HG03175 (cell line): ENCODE results near the gene DACT2.
"Not testable (repeated sequence)": the region's sequence is repeated elsewhere in the genome, so short reads cannot be mapped to it uniquely, and the experiment has no call there.

ENCODE experiments used
- ATAC-seq: cut with Tn5 transposase; IDR thresholded peaks from one replicate; pipeline ENCODE4 v1.9.1; 2021; ENCODE audit warnings: mild to moderate bottlenecking, moderate library complexity; ENCODE audit not compliant: unreplicated experiment

Gene DACT2

DNA sequence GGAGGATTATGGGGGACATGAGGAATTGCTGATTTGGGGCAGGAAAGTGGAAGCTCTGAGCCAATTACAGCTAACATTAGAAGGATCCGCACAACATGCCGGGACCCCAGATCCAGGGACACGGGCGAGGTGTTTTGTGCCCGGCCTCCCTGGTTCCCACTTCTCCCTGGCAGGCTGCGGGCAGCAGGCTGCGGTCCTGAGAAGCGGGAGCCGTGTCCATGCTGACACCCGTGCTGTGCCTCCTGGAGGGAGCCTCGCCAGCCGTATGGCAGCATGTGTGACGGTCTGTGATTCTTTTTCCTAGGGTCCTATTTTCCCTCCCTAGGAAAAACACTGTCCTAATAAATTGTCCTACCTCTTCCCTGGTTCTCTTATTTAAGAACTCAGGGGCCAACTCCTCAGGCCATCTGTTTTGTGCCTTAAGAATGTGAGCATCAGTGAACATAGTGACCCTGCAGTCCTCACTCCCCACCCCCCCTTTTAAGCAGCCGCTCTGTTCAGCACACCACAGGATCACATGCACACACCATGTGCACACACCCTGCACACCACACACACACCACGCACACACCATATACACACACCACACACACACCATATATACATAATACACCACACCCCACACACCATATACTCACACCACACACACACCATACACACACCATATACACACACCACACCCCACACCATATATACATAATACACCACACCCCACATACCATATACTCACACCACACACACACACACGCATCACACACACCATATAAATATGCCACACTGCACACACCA is 49.9 kb downstream of the DACT2 start:
- no peak for ATAC-seq

DNA sequence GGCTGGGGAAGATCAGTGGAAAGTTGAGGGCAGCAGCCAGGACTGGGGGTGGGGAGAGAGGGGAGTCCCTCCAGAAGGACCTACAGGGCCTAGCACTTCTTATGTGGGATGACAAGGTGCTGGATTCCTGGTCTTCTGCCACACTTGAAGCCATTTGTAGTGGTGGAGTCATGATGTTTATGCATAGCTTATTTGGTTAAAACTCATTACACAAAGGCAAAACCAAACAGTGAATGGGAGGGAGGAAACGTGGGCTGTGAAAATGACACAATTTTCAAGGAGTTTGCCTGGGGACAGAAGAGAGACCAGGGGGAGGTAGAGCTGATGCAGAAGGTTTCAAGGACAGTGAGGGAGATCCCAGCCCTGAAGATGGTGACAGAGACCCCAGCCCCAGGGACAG is 50.8 kb downstream of the DACT2 start:
- ATAC-seq: no peak

DNA sequence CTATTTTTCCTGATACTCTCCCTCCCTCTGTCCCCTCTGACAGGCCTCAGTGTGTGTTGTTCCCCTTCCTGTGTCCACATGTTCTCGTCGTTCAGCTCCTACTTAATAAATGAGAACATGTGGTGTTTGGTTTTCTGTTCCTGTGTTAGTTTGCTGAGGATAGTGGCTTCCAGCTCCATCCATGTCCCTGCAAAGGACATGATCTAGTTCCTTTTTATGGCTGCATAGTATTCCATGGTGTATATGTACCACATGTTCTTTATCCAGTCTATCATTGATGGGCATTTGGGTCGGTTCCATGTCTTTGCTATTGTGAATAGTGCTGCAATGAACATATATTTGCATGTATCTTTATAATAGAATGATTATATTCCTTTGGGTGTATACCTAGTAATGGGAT is 51.8 kb downstream of the DACT2 start:
- ATAC-seq: not testable (repeated sequence)

DNA sequence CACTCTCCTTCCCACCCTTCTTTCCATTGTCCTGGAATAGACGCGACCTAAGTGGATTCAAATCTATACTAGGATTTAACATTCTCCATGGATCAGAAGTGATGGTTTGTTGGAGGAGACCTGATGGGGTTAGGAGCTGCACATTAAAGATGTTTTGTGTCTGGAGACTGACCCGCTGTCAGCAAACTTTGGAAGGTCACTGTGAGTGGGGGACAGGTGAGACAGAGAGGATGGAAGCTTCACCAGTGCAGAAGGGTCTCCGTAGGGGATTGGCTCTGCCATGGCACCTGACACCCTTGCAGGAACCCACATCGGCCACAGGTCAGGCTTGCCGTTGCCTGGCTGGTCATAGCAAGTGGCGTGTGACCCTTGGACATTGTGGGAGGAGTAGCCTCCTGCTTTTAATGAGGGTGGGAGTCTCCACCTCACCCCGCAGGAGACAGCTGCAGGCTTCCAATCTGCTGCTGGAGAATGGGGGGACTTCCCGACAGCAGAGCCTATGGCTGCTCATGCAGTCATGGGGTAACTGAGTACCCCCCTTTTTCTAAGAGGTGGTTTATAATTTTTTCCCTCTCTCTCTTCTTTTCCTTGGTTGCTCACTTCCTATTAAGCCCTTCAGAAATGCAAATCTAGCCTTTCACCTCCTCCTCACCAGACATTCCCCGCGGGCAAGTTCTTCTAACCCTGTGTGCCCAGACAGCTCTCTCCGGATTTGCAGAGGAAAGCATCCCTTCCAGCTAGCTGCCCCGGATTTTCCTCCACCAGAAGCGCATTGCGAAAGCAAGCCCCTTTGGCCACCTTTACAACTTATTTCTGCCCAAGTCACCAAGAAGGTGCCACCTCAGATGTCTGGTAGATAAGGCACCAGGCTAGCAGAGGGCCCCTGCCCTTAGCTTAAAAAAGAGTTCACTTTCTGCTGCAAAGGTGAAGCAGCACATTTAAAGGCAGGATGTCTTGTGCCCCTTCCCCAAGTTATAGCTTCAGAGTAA is 53.5 kb downstream of the DACT2 start:
- ATAC-seq: no peak

DNA sequence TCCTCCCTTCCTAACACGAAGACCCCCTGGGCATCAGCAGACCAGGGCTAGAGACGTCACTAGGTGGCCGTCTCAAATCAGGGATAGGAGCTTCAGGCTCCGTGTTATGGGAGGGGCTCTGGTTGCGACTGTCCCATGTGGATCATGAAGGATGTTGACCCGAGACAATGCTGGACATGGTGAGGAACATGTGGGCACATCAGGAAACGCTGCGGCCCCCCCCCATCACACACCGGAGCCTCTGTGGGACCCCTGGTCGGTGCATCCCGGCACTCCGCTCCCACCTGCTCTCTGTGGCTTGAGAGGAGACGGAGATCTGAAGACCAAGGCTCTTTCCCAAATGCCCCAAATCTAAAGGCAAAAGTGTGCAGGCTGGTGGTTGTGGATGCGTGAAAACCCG is 54.2 kb downstream of the DACT2 start:
- no peak for ATAC-seq

DNA sequence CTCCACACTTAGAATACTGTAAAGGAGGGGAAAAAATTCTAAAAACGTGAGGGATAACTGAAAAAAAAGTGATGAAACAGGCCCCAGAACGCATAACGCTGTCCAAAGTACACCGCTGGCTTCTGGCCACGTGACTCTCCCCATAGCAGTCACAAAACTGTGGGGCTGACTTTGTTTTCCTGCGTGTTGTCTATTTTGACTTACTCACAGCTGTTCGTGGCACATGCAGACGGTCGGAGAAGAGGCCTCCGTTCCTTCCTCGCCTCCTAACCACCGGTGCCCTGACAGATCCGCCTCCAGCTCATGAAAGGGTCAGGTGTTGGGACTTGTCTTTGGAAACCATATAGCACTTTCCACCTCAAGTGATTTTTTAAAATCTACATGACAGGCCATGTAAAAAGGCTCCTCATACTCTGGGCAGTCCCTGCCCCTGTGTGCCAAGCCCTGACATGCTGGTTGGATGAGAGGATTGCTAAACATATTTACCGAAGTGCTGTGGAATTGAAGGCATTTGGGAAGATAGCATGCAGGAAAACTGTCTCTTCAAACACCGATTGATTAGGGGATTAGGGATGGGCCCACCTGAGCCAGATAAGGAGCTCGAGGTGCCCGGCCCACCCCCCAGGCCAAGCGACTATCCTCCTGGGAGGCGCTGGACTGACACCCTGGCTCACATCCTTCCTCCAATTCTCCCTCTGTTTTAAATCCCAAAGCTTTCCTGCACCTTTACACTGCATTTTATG is 54.8 kb downstream of the DACT2 start:
- no peak for ATAC-seq

DNA sequence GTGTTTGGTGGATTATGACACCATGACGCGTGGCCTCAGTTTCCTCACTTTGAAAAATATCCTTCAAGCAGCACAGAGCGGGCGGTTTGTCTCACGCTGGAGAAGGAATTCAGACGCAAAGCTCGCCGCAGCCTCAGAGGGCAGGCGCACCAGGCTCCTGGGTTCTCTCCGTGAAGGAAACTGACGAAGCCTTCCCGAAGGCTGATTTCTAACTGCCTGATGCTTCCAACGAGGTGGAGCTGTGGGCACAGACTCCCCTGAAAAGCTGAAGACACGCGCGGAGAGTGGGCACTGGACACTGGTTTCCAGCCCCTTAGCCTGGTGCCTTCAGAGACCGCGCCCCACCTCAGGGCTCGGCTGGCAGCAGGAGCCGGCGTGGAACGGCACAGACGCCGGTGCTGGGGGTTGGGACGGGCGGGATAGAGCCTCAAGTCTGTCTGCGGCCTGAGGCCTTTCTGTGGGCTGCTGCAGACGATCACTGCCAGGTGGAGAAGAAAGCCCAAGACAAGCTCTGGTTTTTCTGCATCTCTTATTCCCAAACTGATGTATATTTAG is 56.1 kb downstream of the DACT2 start:
- ATAC-seq: no peak

DNA sequence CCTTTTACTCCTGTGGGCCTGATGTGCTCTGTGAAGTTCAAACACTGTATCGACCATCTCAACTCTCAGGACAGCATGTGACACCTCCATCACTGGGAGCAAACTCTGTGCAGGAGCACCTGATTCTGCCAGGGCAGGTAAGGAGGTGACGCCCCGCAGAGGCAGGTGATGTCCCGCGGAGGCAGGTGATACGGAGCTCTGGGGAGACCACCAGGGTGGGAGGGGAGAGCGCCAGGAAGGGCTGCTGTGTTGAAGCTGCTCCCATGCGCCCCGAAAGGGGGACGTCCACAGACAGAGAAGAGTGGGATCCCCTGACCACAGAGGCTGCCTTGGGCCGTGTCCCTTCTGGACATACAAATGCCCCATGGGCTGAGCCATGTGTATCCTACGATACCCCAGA is 58.3 kb downstream of the DACT2 start:
- no peak for ATAC-seq

DNA sequence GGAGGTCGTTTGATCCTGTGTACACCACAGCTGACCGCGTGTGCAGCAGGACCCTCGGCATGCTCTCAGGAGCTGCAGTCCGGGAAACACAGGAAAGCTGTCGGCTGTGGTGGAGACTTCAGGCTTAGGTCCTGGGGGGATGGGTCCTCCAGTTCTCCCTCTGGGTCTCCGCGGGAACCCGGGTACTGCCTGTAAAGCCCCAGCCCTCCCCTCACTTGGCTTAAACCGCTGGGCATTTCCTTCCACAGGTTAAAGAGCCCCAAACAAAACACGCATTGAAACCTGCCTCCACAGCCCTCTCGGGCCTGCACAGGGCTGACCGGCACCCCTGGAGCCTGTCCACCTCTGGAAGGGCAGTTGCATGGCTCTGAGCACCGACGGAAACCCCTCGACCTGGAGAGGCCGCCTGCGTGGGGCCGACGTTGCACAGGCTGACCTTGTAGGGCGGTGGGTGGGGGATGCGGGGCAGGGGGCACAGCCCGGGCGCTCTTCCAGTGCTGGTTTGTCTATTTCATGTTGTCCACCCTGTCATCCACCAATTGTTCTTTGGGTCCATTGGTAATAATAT is 59.1 kb downstream of the DACT2 start:
- ATAC-seq: no peak

DNA sequence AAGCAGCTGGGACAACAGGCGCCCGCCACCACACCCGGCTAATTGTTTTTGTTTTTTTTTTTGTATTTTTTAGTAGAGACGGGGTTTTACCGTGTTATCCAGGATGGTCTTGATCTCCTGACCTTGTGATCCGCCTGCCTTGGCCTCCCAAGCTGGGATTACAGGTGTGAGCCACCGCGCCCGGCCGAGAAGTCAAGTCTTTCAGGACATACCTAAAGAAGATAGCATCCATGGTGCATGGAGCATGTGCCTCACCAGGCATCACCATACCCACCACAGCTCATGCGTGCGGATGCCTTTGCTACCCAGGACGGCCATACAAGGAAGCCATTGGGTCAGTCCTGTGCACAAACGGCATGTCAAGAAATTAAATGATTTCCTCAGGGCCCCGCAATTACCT is 60.8 kb downstream of the DACT2 start:
- ATAC-seq: no peak

DNA sequence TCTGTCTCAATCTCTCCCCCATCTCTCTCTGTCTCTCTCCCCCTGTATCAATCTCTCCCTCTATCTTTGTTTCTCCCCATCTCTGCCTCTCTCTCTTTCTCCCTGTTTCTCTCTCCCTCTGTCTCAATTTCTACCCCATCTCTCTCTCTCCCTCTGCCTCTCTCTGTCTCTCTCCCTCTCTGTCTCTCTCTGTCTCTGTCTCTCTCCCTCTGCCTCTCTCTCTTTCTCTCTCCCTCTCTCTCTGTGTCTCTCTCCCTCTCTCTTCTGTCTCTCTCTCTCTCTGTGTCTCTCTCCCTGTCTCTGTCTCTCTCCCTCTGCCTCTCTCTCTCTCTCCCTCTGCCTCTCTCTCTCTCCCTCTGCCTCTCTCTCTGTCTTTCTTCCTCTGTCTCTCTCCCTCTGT is 62.6 kb downstream of the DACT2 start:
- ATAC-seq: no peak
